HG03460 (cell line): Measurements from ENCODE around the gene DIP2C.
"Not testable (repeated sequence)": the region's sequence is repeated elsewhere in the genome, so short reads cannot be mapped to it uniquely, and the experiment has no call there.

Source experiments
- ATAC-seq: cut with Tn5 transposase; IDR thresholded peaks from one replicate; pipeline ENCODE4 v1.9.1; 2021; ENCODE audit not compliant: unreplicated experiment

The DIP2C gene

DNA sequence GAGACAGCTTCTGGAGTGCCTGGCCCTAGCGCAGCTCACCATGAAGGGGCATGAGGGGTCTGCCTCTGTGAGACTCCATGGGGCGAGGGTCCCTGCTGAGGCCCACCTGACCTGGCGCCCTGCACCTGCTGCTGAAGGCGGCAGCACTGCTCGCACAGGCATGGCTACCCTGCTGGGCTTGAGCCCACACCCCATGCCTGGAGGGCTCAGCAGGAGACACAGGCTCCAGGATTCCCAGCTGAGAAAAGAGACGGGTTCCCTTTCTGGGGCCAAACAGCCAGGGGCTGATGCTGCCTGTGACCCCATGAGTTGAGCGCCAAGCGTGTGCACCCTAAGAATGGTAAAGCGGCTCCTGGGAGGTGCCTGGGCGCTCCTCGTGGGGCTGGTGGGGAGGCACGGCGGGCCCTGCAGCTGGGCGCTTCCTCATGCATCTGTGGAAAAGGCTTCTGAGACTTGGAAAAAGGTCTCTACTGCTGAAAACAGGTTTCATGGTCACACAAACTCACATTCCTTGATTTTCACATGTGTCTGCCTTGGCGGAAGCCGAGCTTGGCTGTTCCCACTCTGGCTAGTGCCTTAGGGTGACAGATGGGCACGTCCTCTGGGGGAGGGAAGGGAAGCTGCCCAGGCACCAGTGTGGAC, 320.8 kb downstream of the DIP2C start:
- ATAC-seq: no peak

DNA sequence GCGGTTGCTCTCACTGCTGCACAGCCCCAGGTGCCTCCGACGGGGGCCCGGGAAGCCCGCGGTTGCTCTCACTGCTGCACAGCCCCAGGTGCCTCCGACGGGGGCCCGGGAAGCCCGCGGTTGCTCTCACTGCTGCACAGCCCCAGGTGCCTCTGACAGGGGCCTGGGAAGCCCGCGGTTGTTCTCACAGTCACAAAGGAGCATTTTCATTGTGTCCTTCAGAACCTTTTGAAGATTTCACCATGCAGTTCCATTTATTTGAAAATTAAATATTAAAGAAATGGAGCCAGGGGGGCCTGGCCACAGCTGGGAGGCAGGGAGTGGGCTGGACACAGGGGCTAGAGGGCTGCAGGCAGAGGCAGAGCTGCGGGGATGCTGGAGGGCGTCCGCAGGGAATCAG, 321.4 kb downstream of the DIP2C start:
- ATAC-seq: not testable (repeated sequence)

DNA sequence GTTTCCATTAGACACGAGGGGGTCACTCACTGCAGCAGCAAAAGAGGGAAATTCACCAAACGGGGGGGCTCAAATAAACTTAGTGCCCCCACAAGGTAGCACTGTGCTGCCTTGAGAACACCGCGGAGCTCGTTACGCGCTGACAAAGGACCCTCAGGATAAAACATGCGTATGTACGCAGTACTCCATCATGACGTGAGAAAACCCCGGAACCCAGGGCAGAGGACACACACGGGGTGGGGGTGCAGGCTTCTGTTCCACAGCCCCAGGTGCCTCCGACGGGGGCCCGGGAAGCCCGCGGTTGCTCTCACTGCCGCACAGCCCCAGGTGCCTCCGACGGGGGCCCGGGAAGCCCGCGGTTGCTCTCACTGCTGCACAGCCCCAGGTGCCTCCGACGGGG, 321.8 kb downstream of the DIP2C start:
- no peak for ATAC-seq

DNA sequence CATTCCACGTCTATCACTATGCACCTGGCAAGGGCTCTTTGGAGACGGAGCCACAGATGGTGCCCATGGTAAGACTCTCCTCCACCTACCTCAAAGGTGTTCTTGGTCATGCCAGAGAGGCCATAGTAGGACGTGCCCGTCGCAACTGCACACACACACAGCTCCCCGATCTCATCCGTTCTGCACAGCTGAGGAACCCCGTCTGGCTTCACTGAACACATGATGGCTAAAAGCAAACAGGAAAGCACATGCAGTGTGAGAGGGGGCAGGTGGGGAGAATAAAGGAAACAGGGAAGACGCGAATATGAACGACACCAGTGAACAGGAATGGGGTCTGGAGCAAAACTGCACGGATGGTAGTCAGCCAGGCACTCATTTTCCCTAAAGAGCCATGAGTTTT, 323.3 kb downstream of the DIP2C start:
- no peak for ATAC-seq

DNA sequence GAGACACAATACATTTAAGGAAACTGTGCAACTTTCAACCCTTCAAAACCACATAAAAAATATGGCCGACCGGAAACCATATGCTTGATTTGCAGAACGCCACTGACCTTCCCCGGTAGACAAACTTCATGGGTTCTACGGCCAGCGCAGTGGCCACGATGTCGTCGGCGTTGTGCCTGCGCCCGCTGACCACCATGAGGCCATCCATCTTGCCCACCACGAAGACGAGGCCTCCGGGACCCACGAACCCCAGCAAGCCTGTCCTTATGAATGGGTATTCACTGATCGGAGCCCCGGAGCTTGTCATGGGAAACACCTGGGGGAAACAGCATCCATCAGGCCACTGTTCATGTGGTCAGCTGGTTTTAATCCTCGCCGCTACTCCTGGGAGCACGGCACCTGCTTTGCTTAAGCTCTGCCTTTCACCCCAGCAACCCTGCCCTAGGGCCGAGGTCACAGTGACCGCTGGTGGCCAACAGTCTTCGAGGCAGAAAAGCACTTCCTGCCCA, 325.1 kb downstream of the DIP2C start:
- ATAC-seq: no peak

DNA sequence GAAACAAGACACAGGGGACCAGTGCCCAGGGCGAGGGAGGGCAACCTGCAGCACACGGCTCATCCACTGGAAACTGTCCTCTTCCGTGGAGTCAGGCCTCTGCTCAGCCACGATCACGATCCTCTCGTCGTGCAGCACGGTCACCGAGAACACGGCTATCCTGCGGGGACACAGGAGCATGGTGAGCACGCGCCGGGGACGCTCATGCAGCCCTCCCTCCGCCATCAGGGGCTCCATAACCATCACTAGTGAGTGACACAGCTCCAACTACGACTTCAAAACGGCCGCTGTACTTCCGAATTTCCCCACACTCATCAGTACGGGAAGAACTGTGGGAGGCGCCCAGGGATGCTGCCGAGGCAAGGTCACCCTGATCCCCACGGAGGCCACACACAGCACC, 326.3 kb downstream of the DIP2C start:
- no peak for ATAC-seq

DNA sequence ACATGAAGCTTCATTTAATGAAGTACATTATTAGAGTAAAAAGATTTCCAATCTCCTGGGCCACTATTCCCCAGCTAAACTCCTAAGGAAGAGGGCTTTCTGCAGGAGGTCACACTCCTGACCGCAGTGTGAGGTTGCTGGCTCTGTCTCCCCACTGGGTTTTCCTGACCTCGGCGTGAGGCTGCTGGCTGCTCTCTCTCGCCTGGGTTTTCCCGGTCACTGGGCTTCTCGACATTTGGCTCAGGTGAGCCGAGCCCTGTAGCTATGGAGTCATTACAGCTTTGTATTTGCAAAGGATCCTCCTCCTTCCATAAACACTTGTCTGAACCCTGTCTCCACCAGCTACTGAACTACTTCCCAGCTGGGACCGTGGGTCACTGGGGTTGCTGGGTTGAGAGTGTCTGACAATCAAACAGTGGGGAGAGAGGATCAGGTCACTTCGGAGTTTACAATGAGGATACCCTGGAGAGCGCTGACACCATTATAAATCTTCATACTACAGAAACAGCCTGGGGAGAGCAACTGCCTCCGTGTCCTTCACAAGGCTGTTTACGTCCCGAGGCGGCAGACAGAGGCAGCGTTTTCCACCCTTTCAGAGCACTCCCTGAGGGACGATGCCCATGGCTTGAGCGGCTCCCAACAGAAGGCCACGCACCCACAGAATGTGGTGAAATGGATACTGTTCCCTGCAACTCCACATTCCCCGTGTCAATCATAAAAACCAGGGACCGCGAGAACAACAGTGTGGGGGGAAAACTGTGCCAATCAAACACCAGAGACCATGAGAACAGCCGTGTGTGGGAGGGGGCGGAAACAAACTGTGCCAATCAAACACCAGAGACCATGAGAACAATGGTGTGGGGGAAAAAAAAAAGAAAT, 328.0 kb downstream of the DIP2C start:
- no peak for ATAC-seq

DNA sequence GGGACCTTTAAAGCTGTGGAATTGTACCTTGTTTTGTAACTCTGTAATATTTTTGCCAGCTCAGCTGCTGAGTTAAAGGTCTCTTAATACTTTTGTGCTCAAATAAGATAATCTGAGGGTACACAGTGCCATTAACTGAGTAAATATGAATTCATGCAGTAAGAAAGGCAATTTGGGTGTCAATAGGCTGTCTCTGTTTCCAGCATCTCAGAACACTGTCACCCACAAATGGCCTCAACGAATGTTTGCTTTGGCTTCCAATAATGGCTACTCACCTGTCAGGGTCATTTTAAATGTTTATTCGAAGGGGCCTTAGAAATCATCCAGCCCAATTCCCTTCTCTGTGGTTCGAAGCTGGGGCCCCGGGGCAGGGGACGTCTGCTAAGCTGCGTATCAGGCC, 328.8 kb downstream of the DIP2C start:
- ATAC-seq: no peak

DNA sequence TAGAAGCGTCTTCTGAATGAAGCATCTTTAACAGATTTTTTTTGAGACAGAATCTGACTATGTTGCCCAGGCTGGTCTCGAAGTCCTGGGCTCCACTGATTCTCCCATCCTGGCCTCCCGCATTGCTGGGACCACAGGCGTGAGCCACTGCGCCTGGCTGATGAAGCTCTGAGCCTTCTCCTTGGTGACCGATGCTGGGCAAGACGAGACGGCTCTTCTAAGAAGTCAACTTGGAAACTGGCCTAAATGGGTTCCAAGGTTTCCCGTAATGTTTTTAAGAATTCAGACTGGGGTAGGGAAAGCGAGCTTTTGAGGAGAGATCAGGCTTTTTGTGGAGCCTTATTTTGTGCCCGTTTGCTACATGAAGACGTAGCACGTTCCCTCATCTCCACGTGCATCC, 329.7 kb downstream of the DIP2C start:
- ATAC-seq: no peak

DNA sequence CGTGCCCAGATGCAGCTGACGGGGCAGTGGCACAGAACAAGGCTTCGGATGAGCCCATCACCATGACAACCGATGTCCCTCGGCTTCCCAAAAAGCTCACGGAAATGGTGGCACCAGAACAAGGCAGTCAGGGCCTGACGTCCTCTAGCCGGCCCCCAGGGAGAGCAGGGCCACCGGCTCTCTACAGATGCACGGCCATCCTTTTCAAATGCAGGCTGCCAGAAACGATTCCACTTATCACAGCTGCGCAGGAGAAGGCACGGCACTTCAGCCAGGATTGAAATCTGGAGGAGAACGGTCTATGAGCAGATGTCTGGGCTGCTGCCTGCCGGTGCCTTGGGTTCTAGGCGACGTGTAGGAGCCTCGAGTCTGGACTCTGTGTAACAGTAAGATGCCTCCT, 330.4 kb downstream of the DIP2C start:
- no peak for ATAC-seq

DNA sequence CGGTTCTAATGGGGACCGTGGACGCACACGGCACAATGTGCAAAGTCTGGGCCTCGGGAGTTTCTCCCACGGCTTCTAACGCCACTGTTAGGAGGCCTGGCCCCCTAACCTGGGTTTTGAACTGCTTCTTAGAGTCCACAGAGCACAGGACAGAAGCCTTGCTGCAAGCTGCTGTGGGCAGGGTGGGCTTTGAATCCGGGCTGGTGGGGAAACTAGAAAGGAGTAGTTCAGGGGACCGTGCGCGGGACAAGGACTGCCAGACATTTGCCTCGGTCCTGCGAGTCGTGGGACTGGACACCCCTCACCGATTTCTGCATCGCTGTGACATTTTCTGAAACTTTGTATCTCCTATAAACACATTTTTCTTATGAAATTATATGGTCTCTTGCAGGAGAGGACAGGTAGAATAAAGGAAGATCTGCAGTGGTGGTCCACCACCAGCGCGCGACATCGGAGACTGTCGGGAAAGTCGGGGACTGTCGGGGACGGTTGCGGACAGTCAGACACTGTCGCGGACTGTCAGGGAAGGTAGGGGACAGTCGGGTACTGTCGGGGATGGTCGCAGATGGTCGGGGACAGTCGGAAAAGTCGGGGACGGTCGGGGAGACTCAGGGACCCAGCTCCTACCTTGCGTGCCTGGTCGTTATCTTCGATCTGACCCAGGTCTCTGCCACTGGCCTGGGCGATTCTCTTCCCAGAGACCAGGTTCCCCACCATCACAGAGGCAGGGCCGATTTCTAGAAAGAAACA, 332.1 kb downstream of the DIP2C start:
- no peak for ATAC-seq

DNA sequence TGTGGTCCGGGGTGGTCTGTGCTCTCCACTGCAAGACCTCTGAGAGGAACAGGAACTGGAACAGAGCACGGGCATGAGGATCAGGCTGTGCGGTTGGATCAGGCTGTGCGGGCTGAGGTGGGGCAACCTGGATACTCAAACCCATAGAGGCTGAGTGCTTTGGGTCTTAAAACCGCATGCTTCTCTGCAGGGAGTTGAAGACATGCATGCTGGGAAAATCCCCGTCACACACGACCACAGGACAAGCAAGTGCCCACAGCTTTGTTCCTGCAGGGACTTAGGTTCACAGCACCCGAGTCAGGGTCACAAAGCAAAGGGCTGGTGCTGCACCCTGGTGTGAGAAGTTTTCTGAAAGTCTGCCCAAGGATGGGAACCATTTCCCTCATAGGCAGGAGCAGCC, 333.0 kb downstream of the DIP2C start:
- no peak for ATAC-seq

DNA sequence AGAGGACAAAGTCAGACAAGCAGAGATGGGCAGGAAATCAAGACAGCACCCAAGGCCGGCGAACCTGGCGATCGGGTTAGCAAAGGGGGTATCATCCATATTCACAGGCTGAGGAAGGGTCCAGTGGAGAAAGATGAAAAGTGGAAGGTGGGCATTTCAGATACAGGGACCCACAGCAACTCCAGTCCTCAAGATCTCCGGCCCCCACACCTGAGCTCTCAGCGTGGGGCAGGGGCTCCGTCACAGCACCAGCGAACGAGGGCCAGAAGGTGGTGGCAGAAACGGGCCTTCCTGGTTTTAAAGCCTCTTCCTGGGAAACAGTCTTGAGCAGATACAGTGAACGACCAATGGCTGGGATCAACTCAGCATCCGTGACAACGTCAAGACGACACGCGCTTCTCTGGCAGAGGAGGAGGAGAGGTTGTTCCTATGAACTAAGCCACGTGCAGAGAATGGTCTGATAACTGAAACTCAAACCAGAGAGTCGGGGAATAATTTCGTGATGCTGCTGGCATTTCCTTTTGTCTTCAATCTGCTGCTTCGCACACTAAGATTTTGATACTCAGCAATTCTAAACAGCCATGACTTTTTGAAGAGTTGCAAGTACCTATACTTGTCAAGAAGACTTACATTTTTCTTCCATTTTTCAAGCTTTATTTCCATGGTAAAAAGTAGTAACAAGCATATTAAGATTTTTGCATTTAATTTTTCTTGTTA, 334.4 kb downstream of the DIP2C start:
- no peak for ATAC-seq

DNA sequence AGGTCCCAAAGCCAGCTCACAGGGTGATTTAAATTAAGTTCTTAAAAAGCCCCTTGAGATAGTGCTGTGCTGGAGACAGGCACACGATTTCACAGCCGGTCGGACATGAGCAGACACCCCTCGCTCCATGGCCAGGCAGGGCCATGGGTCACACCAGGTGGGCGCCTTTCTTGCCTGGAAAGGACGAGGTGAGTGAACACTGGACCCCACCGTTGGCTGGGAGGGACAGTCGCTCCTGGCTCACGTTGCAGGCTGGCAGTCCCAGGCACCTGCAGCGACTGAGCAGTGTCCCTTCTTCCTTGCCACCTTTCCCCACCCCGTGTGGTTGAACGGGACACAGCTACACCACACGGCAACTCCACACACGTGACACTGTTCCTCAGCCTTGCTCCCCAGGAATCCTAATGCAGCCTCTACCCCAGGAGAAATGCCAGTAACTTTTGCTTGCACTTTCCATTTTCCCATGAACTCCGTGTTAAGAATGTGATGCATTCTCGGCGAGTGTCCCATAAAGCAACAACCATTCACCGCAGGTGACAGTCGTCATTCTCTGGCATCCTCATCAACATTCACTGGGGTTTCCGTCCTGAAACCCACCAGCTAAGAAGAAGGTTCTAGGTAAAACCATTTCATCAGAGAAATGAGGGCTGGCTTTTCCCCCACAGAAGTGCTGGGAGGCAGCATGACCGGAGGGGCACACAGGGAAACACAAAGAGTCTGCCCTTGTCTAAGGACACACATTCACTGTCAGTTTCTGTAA, 336.8 kb downstream of the DIP2C start:
- ATAC-seq: no peak

DNA sequence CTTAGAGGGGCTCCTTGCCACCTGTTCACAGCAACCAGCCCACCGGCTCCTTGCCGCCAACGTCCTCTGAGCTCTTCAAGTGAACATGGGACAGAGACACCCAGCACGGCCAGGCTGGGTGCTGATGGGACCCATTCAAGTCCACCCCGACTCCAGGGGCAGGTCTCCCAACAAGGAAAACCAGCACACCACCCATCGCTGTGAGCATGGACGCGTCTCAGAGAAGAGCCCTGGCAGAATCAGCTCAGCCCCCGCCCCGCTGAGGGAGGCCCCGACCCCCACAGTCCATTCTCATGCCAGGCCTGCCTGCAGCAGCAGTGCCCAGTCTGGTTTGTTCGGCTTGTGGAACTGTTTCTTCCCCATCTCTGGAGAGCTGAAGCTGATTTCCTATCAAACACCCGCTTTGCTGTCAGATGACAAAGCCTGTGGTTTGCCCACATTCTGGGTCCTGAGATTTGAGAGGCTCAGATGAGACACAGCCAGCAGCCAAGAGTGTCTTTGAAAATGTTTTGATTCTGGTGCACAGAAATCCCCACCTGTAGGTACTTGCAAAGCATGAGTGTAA, 337.6 kb downstream of the DIP2C start:
- ATAC-seq: no peak

DNA sequence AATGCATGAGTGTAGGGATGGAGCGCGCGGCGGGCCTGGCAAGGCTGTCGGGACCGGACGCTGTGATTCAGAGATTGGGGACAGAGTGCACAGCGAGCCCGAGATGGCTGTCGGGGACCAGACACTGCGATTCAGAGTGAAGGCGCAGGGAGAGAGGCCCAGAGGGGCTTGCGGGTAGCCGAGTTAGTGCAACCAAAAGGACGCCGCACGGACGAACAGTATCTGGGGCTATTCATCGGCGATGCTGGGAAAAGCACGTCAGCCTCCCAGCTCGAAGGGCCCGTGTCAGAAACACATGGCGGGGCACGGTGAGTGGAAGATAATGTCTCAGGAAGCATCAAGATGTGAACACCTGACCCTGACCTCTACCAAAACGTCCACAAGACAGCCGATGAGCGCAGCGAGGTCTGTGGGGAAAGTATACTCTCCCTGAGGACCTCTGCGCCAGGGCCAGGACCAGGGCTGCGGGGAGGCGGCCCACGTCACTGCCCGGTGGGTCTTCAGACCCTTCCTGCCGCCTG, 338.4 kb downstream of the DIP2C start:
- ATAC-seq: no peak

DNA sequence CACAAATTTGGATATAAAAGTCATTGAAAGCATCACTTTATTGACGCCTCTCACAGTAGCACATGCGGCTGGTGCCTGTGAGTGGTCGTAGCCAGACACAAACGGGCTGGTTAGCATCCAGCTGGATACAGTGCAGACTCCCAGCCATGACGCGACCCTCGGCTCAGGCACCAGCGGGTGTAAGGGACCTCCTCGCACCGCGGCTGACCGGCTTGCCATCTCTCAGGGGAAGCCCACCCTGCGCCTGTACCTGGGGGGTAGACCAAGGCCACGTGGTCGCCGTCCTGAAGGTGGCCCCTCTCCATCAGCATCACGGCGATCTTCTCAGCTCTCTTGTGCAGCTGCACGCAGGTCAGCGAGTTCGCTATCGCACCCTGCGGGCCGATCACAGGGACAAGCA, 340.4 kb downstream of the DIP2C start:
- ATAC-seq: no peak

DNA sequence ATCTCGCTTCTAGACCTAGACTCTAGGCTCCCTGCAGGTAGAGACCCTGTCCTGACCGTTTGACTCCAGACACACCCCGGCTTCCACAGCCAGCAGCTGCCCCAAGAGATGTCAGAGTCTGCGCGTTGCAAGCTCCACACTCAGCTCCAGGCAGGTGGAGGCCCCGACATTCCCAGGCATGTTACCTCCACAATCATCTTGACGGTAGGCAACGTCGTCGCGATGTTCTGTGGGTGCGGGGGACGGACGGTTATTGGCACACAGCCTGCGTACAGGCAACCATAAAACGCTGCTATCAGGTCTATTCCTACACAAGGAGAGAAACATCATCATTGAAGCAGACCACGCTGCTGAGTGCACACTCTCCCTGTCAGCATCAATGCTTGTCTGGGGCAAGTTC, 341.0 kb downstream of the DIP2C start:
- no peak for ATAC-seq

DNA sequence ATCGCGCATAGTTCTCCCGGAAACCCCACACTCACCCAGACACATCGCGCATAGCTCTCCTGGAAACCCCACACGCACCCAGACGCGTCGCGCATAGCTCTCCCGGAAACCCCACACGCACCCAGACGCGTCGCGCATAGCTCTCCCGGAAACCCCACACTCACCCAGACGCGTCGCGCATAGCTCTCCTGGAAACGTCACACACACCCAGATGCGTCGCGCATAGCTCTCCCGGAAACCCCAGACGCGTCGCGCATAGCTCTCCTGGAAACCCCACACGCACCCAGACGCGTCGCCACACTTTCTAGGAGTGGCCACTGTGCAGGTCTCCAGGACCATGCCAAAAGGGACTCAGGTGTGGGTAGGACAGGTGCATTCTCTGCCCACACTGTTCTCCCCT, 341.7 kb downstream of the DIP2C start:
- not testable (repeated sequence) for ATAC-seq

DNA sequence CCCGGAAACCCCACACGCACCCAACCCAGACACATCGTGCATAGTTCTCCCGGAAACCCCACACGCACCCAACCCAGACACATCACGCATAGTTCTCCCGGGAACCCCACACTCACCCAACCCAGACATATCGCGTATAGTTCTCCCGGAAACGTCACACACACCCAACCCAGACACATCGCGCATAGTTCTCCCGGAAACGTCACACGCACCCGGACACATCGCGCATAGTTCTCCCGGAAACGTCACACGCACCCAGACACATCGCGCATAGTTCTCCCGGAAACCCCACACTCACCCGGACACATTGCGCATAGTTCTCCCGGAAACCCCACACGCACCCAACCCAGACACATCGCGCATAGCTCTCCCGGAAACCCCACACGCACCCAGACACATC, 342.3 kb downstream of the DIP2C start:
- not testable (repeated sequence) for ATAC-seq
